HL-60/S4 (cell line): ENCODE results near the gene AMPD2.
"Not testable (repeated sequence)": the region's sequence is repeated elsewhere in the genome, so short reads cannot be mapped to it uniquely, and the experiment has no call there.

Experiments
- in situ Hi-C: fragments of 300-500 bp; cut with MboI; formaldehyde crosslinking; loops from 2 replicates; pipeline ENCODE4 v1.14.3; 2022; ENCODE audit warnings: low sequenced_read_pairs

AMPD2 gene

GRCh38 chr1:109669246-109669948 lies 49.8 kb downstream of the AMPD2 start:
- in situ Hi-C loops: no loop called here

GRCh38 chr1:109669949-109670302 lies 50.3 kb downstream of the AMPD2 start:
- in situ Hi-C loops: not testable (repeated sequence)

- in situ Hi-C loops: no loop called here
These were observed 51.4 kb downstream of the AMPD2 start for GRCh38 chr1:109671067-109671466.

- in situ Hi-C loops: not testable (repeated sequence)
These were observed 54.2 kb downstream of the AMPD2 start for GRCh38 chr1:109673861-109674260.

DNA sequence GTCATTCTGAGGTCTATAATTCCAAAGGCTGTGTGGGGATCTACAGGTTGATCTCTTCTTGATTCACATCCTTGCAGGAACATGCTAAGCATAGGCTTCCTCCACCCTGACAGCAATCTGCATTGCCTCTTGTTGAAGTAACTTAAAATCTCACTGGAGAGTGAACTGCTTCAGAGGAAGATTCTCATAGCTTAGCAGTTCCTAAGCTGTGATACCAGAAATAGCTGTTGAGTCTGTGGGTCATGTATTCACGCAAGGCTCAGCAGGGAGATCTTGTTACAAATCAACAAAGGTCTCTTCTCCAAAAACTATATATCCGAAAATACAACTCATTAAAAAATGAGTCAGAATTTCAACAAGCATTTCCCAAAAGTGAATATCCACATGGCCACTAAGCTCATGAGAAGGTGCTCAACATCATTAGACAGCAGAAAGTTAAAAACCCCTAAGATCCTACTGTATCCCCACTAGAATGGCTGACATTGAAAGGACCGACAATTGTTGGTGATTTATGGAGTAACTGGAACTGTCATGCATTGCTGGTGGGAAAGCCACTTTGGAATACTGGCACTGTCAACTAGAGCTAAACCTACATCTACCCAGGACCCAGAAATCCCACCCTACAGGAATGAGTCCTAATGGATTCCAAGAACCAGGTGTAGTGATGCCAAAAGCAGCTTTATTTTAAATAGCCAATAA lies 57.2 kb downstream of the AMPD2 start:
- in situ Hi-C loops: not testable (repeated sequence)

DNA sequence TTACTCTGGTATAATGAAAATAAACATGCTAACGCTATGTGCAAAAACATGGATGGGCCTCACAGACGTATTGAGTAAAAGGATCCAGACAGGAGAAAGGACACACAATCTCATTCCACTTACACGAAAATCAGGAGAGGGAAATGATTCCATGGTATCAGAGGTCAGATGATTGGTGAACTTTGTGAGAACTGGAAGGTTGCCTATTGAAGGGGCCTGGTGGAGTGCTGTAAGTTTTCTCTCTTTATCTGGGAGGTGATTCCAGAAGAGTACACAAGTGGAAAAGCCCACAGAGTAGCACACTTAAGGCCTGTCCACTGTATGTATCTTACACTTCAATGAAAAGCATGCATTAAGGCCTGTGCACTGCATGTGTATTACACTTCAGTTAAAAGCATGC lies 57.8 kb downstream of the AMPD2 start:
- in situ Hi-C loops: no loop called here

DNA sequence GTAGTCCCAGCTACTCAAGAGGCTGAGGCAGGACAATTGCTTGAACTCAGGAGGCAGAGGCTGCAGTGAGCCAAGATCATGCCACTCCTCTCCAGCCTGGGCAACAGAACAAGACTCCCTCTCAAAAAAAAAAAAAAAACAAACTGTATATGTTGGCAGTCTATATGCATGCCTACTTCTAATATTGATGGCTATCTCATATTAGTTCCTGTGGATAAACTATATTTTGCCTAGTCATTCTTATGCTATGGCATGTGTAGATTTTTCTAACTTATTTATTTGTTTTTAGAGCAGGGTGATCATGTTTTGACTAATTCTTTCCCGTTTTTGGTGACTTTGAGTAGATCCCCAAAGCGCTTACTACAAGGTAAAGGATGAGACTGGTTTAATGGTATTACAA lies 59.0 kb downstream of the AMPD2 start:
- in situ Hi-C loops: not testable (repeated sequence)
